ENCODE results near the gene METTL18. TPM values are rescaled to one million over a fixed set of nuclear protein-coding genes. Genes with fewer than 3 reads are reported as not detected.

The METTL18 gene
- 9.9 TPM for polyA plus RNA-seq (2013, experiment 1 of 2)
- 11.5 TPM for polyA plus RNA-seq (2013, experiment 2 of 2)

GRCh38 chr1:169794530-169795416 is at the start of gene METTL18:
METTL18 (minus strand) TSS chr1:169794907; CDS start chr1:169793695, 1,212 bp downstream.
- Histone ChIP-seq H3K36me3 (ENCODE audit: insufficient read depth, low read length) (peaks cover 24% of the 10 kb centered on the region), H3K27ac (ENCODE audit: low read depth, low read length) (peak within 1 kb of the TSS; percentile 98), H3K9ac (ENCODE audit: low read depth, low read length) (peak within 1 kb of the TSS; percentile 98), H3K9me3 (ENCODE audit: insufficient read depth, low read depth, low read length) (peaks cover 6% of the 10 kb centered on the region; the same call in 1 of the 2 replicates), H3K4me1 (ENCODE audit: insufficient read depth, low read length) (peaks cover 18% of the 10 kb centered on the region; the same call in 1 of the 2 replicates), H3K27me3 (ENCODE audit: insufficient read depth, low read length) (no peaks in the 10 kb centered on the region), H3K4me3 (ENCODE audit: low read length) (peak within 1 kb of the TSS; percentile 97)
- WGBS = under 1% methylated on average over 48 of the region's 48 CpGs

- Histone ChIP-seq H3K9me3 (ENCODE audit: insufficient read depth, low read depth, low read length) (peaks cover 5% of the 10 kb centered on the region; the same call in 1 of the 2 replicates), H3K27ac (ENCODE audit: low read depth, low read length) (no peak overlapping the region), H3K27me3 (ENCODE audit: insufficient read depth, low read length) (no peaks in the 10 kb centered on the region), H3K4me3 (ENCODE audit: low read length) (no peak overlapping the region), H3K4me1 (ENCODE audit: insufficient read depth, low read length) (no peaks in the 10 kb centered on the region), H3K9ac (ENCODE audit: low read depth, low read length) (no peak overlapping the region), H3K36me3 (ENCODE audit: insufficient read depth, low read length) (peaks cover 82% of the 10 kb centered on the region)
- WGBS = 79% methylated on average over 3 of the region's 4 CpGs
These were observed 44.2 kb upstream of the METTL18 start for GRCh38 chr1:169838942-169839341.

GRCh38 chr1:169836198-169836597 is 41.5 kb upstream of the METTL18 start:
- Histone ChIP-seq H3K9ac (ENCODE audit: low read depth, low read length) (no peak overlapping the region), H3K36me3 (ENCODE audit: insufficient read depth, low read length) (peaks cover 86% of the 10 kb centered on the region), H3K4me1 (ENCODE audit: insufficient read depth, low read length) (no peaks in the 10 kb centered on the region), H3K27me3 (ENCODE audit: insufficient read depth, low read length) (no peaks in the 10 kb centered on the region), H3K27ac (ENCODE audit: low read depth, low read length) (no peak overlapping the region), H3K9me3 (ENCODE audit: insufficient read depth, low read depth, low read length) (peaks cover 5% of the 10 kb centered on the region; the same call in 1 of the 2 replicates), H3K4me3 (ENCODE audit: low read length) (no peak overlapping the region)
- 94% methylated on average over 1 of the region's 1 CpG for WGBS

GRCh38 chr1:169835647-169836046 is 40.9 kb upstream of the METTL18 start:
- peaks cover 90% of the 10 kb centered on the region for H3K36me3 ChIP-seq (ENCODE audit: insufficient read depth, low read length)
- H3K9ac ChIP-seq (ENCODE audit: low read depth, low read length) = no peak overlapping the region
- H3K4me3 ChIP-seq (ENCODE audit: low read length) = no peak overlapping the region
- no peaks in the 10 kb centered on the region for H3K27me3 ChIP-seq (ENCODE audit: insufficient read depth, low read length)
- peaks cover 5% of the 10 kb centered on the region; the same call in 1 of the 2 replicates for H3K9me3 ChIP-seq (ENCODE audit: insufficient read depth, low read depth, low read length)
- WGBS = 100% methylated on average over 1 of the region's 1 CpG
- no peak overlapping the region for H3K27ac ChIP-seq (ENCODE audit: low read depth, low read length)
- no peaks in the 10 kb centered on the region for H3K4me1 ChIP-seq (ENCODE audit: insufficient read depth, low read length)

- H3K27ac ChIP-seq (ENCODE audit: low read depth, low read length) = no peak overlapping the region
- no CpG with 5 or more reads among the region's 1 CpG for WGBS
- no peak overlapping the region for H3K9ac ChIP-seq (ENCODE audit: low read depth, low read length)
- no peaks in the 10 kb centered on the region for H3K27me3 ChIP-seq (ENCODE audit: insufficient read depth, low read length)
- no peak overlapping the region for H3K4me3 ChIP-seq (ENCODE audit: low read length)
- H3K9me3 ChIP-seq (ENCODE audit: insufficient read depth, low read depth, low read length) = peaks cover 5% of the 10 kb centered on the region; the same call in 1 of the 2 replicates
- H3K4me1 ChIP-seq (ENCODE audit: insufficient read depth, low read length) = no peaks in the 10 kb centered on the region
- peaks cover 97% of the 10 kb centered on the region for H3K36me3 ChIP-seq (ENCODE audit: insufficient read depth, low read length)
These were observed 40.2 kb upstream of the METTL18 start for GRCh38 chr1:169834869-169835268.

- Histone ChIP-seq H3K9ac (ENCODE audit: low read depth, low read length) (no peak overlapping the region), H3K4me1 (ENCODE audit: insufficient read depth, low read length) (no peaks in the 10 kb centered on the region), H3K4me3 (ENCODE audit: low read length) (no peak overlapping the region), H3K27ac (ENCODE audit: low read depth, low read length) (no peak overlapping the region), H3K27me3 (ENCODE audit: insufficient read depth, low read length) (no peaks in the 10 kb centered on the region), H3K36me3 (ENCODE audit: insufficient read depth, low read length) (peaks cover 99% of the 10 kb centered on the region), H3K9me3 (ENCODE audit: insufficient read depth, low read depth, low read length) (no peaks in the 10 kb centered on the region)
- WGBS = 99% methylated on average over 3 of the region's 4 CpGs
These were observed 38.6 kb upstream of the METTL18 start for GRCh38 chr1:169833179-169833901.

- peaks cover 94% of the 10 kb centered on the region for H3K36me3 ChIP-seq (ENCODE audit: insufficient read depth, low read length)
- no CpG with 5 or more reads among the region's 1 CpG for WGBS
- H3K9me3 ChIP-seq (ENCODE audit: insufficient read depth, low read depth, low read length) = no peaks in the 10 kb centered on the region
- no peaks in the 10 kb centered on the region for H3K4me1 ChIP-seq (ENCODE audit: insufficient read depth, low read length)
- H3K9ac ChIP-seq (ENCODE audit: low read depth, low read length) = no peak overlapping the region
- H3K27ac ChIP-seq (ENCODE audit: low read depth, low read length) = no peak overlapping the region
- H3K4me3 ChIP-seq (ENCODE audit: low read length) = no peak overlapping the region
- H3K27me3 ChIP-seq (ENCODE audit: insufficient read depth, low read length) = no peaks in the 10 kb centered on the region
These were observed 35.0 kb upstream of the METTL18 start for GRCh38 chr1:169829671-169830070.

- Histone ChIP-seq H3K9me3 (ENCODE audit: insufficient read depth, low read depth, low read length) (no peaks in the 10 kb centered on the region), H3K36me3 (ENCODE audit: insufficient read depth, low read length) (peaks cover 86% of the 10 kb centered on the region), H3K4me3 (ENCODE audit: low read length) (no peak overlapping the region), H3K27ac (ENCODE audit: low read depth, low read length) (no peak overlapping the region), H3K9ac (ENCODE audit: low read depth, low read length) (no peak overlapping the region), H3K27me3 (ENCODE audit: insufficient read depth, low read length) (no peaks in the 10 kb centered on the region), H3K4me1 (ENCODE audit: insufficient read depth, low read length) (no peaks in the 10 kb centered on the region)
- WGBS = 95% methylated on average over 3 of the region's 3 CpGs
These were observed 29.4 kb upstream of the METTL18 start for GRCh38 chr1:169824153-169824552.

GRCh38 chr1:169821500-169821899 is 26.8 kb upstream of the METTL18 start:
- Histone ChIP-seq H3K4me1 (ENCODE audit: insufficient read depth, low read length) (no peaks in the 10 kb centered on the region), H3K27ac (ENCODE audit: low read depth, low read length) (no peak overlapping the region), H3K9ac (ENCODE audit: low read depth, low read length) (no peak overlapping the region), H3K27me3 (ENCODE audit: insufficient read depth, low read length) (no peaks in the 10 kb centered on the region), H3K36me3 (ENCODE audit: insufficient read depth, low read length) (peaks cover 83% of the 10 kb centered on the region), H3K4me3 (ENCODE audit: low read length) (no peak overlapping the region), H3K9me3 (ENCODE audit: insufficient read depth, low read depth, low read length) (peaks cover 13% of the 10 kb centered on the region; the same call in 1 of the 2 replicates)
- 97% methylated on average over 6 of the region's 7 CpGs for WGBS

- no peak overlapping the region for H3K9ac ChIP-seq (ENCODE audit: low read depth, low read length)
- no peak overlapping the region for H3K27ac ChIP-seq (ENCODE audit: low read depth, low read length)
- peaks cover 19% of the 10 kb centered on the region; the same call in 1 of the 2 replicates for H3K9me3 ChIP-seq (ENCODE audit: insufficient read depth, low read depth, low read length)
- H3K27me3 ChIP-seq (ENCODE audit: insufficient read depth, low read length) = no peaks in the 10 kb centered on the region
- H3K4me1 ChIP-seq (ENCODE audit: insufficient read depth, low read length) = no peaks in the 10 kb centered on the region
- no peak overlapping the region for H3K4me3 ChIP-seq (ENCODE audit: low read length)
- H3K36me3 ChIP-seq (ENCODE audit: insufficient read depth, low read length) = peaks cover 84% of the 10 kb centered on the region
- WGBS = no CpG with 5 or more reads among the region's 1 CpG
These were observed 21.9 kb upstream of the METTL18 start for GRCh38 chr1:169816617-169817016.

- Histone ChIP-seq H3K4me1 (ENCODE audit: insufficient read depth, low read length) (no peaks in the 10 kb centered on the region), H3K27me3 (ENCODE audit: insufficient read depth, low read length) (no peaks in the 10 kb centered on the region), H3K9me3 (ENCODE audit: insufficient read depth, low read depth, low read length) (peaks cover 19% of the 10 kb centered on the region; the same call in 1 of the 2 replicates), H3K36me3 (ENCODE audit: insufficient read depth, low read length) (peaks cover 82% of the 10 kb centered on the region), H3K4me3 (ENCODE audit: low read length) (no peak overlapping the region), H3K27ac (ENCODE audit: low read depth, low read length) (no peak overlapping the region), H3K9ac (ENCODE audit: low read depth, low read length) (no peak overlapping the region)
- WGBS = 73% methylated on average over 2 of the region's 2 CpGs
These were observed 19.6 kb upstream of the METTL18 start for GRCh38 chr1:169814265-169814664.

Data from HUES64 (cell line).